CD1c-positive myeloid dendritic cell (primary cell): ENCODE data around the gene CEP170.
A peak's percentile ranks its signal among the peaks of the same experiment; 100 is the strongest.
"Not testable (repeated sequence)": the region's sequence is repeated elsewhere in the genome, so short reads cannot be mapped to it uniquely, and the experiment has no call there.

Experiments used
- DNase-seq: peaks from one replicate; pipeline ENCODE4 v3.0.0-alpha.2; 2016; ENCODE audit errors: extremely low spot score

Gene CEP170

GRCh38 chr1:243234978-243235647 lies 20.0 kb downstream of the CEP170 start:
- no peak for DNase-seq

GRCh38 chr1:243233908-243234307 lies 21.2 kb downstream of the CEP170 start:
- DNase-seq: no peak

- DNase-seq: peak; percentile 42
Measured at GRCh38 chr1:243230914-243231313, 24.2 kb downstream of the CEP170 start.

GRCh38 chr1:243229526-243229925 lies 25.6 kb downstream of the CEP170 start:
- DNase-seq: no peak

GRCh38 chr1:243227622-243228021 lies 27.5 kb downstream of the CEP170 start:
- no peak for DNase-seq

GRCh38 chr1:243218059-243218458 lies 37.0 kb downstream of the CEP170 start:
- no peak for DNase-seq

- no peak for DNase-seq
Measured at GRCh38 chr1:243217349-243217748, 37.7 kb downstream of the CEP170 start.

GRCh38 chr1:243216741-243217140 lies 38.3 kb downstream of the CEP170 start:
- no peak for DNase-seq

GRCh38 chr1:243215276-243215875 lies 39.7 kb downstream of the CEP170 start:
- DNase-seq: not testable (repeated sequence)

GRCh38 chr1:243213045-243213787 lies 41.9 kb downstream of the CEP170 start:
- DNase-seq: no peak

- not testable (repeated sequence) for DNase-seq
Measured at GRCh38 chr1:243211984-243212383, 43.1 kb downstream of the CEP170 start.

GRCh38 chr1:243205026-243205501 lies 50.0 kb downstream of the CEP170 start:
- not testable (repeated sequence) for DNase-seq

- not testable (repeated sequence) for DNase-seq
Measured at GRCh38 chr1:243204336-243204735, 50.7 kb downstream of the CEP170 start.

GRCh38 chr1:243203196-243203595 lies 51.9 kb downstream of the CEP170 start:
- DNase-seq: not testable (repeated sequence)

GRCh38 chr1:243201316-243201715 lies 53.8 kb downstream of the CEP170 start:
- DNase-seq: not testable (repeated sequence)

- not testable (repeated sequence) for DNase-seq
Measured at GRCh38 chr1:243197524-243197923, 57.6 kb downstream of the CEP170 start.

GRCh38 chr1:243193330-243193729 lies 61.8 kb downstream of the CEP170 start:
- not testable (repeated sequence) for DNase-seq

GRCh38 chr1:243186201-243186995 lies 68.7 kb downstream of the CEP170 start:
- not testable (repeated sequence) for DNase-seq

- DNase-seq: not testable (repeated sequence)
Measured at GRCh38 chr1:243184787-243185186, 70.3 kb downstream of the CEP170 start.

GRCh38 chr1:243183661-243184060 lies 71.4 kb downstream of the CEP170 start:
- not testable (repeated sequence) for DNase-seq

- DNase-seq: not testable (repeated sequence)
Measured at GRCh38 chr1:243183176-243183575, 71.9 kb downstream of the CEP170 start.

GRCh38 chr1:243179720-243180119 lies 75.4 kb downstream of the CEP170 start:
- DNase-seq: no peak
